Measurements from ENCODE around the gene LSM5. TPM values are rescaled to one million over a fixed set of nuclear protein-coding genes. Genes with fewer than 3 reads are reported as not detected.
"Not testable (repeated sequence)": the region's sequence is repeated elsewhere in the genome, so short reads cannot be mapped to it uniquely, and the experiment has no call there.

The LSM5 gene
- total RNA-seq, 1 donor from 2014 or later = 48.0 TPM

DNA sequence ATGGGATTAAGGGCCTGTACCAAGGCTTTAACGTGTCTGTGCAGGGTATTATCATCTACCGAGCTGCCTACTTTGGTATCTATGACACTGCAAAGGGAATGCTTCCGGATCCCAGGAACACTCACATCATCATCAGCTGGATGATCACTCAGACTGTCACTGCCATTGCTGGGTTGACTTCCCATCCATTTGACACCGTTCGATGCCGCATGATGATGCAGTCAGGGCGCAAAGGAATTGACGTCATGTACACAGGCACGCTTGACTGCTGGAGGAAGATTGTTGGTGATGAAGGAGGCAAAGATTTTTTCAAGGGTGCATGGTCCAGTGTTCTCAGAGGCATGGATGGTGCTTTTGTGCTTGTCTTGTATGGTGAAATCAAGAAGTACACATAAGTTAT is 18.2 kb downstream of the LSM5 start:
- Mint-ChIP-seq H3K4me3 (no peak overlapping the region), H3K9me3 (no peaks in the 10 kb centered on the region), H3K4me1 (peaks cover 15% of the 10 kb centered on the region), H3K27me3 (ENCODE audit: low read depth) (no peaks in the 10 kb centered on the region), H3K27ac (no peak overlapping the region), H3K36me3 (no peaks in the 10 kb centered on the region)
- DNase-seq (ENCODE audit: low spot score in 2 of 2, unreplicated experiment in 2 of 2) = no peak
- TF ChIP-seq, protein P1, sequence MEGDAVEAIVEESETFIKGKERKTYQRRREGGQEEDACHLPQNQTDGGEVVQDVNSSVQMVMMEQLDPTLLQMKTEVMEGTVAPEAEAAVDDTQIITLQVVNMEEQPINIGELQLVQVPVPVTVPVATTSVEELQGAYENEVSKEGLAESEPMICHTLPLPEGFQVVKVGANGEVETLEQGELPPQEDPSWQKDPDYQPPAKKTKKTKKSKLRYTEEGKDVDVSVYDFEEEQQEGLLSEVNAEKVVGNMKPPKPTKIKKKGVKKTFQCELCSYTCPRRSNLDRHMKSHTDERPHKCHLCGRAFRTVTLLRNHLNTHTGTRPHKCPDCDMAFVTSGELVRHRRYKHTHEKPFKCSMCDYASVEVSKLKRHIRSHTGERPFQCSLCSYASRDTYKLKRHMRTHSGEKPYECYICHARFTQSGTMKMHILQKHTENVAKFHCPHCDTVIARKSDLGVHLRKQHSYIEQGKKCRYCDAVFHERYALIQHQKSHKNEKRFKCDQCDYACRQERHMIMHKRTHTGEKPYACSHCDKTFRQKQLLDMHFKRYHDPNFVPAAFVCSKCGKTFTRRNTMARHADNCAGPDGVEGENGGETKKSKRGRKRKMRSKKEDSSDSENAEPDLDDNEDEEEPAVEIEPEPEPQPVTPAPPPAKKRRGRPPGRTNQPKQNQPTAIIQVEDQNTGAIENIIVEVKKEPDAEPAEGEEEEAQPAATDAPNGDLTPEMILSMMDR (IDR thresholded peaks at IDR 0.05; ENCODE audit: unreplicated experiment) = no peak

DNA sequence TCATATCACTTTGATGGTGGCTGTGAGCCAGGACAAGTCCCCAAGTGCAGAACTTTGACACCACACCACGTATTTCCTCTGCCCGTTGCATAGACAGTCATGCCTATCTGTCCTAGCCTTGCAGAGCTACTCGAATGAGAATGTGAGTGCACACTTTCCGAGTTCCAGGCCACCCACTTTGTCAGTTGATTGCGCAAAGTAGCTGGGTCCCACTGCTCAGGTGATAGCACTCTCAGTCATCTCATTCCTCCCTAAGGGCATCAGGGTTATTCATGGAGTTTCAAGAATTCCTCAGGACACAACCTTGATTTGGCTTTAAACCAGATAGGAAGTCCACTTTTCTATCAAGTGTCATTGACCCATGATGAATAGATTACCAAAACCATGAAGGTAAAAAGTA is 19.3 kb downstream of the LSM5 start:
- H3K27ac Mint-ChIP-seq = no peak overlapping the region
- DNase-seq (ENCODE audit: low spot score in 2 of 2, unreplicated experiment in 2 of 2) = no peak
- H3K4me3 Mint-ChIP-seq = no peak overlapping the region
- no peaks in the 10 kb centered on the region for H3K36me3 Mint-ChIP-seq
- TF ChIP-seq, protein P1 (IDR thresholded peaks at IDR 0.05; ENCODE audit: unreplicated experiment) = no peak
- peaks cover 15% of the 10 kb centered on the region for H3K4me1 Mint-ChIP-seq
- H3K27me3 Mint-ChIP-seq (ENCODE audit: low read depth) = no peaks in the 10 kb centered on the region
- no peaks in the 10 kb centered on the region for H3K9me3 Mint-ChIP-seq

DNA sequence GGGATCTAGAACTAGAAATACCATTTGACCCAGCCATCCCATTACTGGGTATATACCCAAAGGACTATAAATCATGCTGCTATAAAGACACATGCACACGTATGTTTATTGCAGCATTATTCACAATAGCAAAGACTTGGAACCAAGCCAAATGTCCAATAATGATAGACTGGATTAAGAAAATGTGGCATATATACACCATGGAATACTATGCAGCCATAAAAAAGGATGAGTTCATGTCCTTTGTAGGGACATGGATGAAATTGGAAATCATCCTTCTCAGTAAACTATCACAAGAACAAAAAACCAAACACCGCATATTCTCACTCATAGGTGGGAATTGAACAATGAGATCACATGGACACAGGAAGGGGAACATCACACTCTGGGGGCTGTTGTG is 20.2 kb downstream of the LSM5 start:
- H3K4me3 Mint-ChIP-seq; H3K36me3 Mint-ChIP-seq; DNase-seq (ENCODE audit: low spot score in 2 of 2, unreplicated experiment in 2 of 2); H3K27me3 Mint-ChIP-seq (ENCODE audit: low read depth); H3K9me3 Mint-ChIP-seq; H3K27ac Mint-ChIP-seq: not testable (repeated sequence)
- H3K4me1 Mint-ChIP-seq = peaks cover 10% of the 10 kb centered on the region

DNA sequence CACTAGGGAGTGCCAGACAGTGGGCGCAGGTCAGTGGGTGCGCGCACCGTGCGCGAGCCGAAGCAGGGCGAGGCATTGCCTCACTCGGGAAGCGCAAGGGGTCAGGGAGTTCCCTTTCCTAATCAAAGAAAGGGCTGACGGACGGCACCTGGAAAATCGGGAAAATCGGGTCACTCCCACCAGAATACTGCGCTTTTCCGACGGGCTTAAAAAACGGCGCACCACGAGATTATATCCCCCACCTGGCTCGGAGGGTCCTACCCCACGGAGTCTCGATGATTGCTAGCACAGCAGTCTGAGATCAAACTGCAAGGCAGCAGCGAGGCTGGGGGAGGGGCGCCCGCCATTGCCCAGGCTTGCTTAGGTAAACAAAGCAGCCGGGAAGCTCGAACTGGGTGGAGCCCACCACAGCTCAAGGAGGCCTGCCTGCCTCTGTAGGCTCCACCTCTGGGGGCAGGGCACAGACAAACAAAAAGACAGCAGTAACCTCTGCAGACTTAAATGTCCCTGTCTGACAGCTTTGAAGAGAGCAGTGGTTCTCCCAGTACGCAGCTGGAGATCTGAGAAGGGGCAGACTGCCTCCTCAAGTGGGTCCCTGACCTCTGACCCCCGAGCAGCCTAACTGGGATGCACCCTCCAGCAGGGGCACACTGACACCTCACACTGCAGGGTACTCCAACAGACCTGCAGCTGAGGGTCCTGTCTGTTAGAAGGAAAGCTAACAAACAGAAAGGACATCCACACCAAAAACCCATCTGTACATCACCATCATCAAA is 25.4 kb downstream of the LSM5 start:
- not testable (repeated sequence) for H3K27me3 Mint-ChIP-seq (ENCODE audit: low read depth); H3K27ac Mint-ChIP-seq; DNase-seq (ENCODE audit: low spot score in 2 of 2, unreplicated experiment in 2 of 2); H3K36me3 Mint-ChIP-seq; H3K9me3 Mint-ChIP-seq; H3K4me1 Mint-ChIP-seq
- peak overlapping the region; percentile 41 for H3K4me3 Mint-ChIP-seq

DNA sequence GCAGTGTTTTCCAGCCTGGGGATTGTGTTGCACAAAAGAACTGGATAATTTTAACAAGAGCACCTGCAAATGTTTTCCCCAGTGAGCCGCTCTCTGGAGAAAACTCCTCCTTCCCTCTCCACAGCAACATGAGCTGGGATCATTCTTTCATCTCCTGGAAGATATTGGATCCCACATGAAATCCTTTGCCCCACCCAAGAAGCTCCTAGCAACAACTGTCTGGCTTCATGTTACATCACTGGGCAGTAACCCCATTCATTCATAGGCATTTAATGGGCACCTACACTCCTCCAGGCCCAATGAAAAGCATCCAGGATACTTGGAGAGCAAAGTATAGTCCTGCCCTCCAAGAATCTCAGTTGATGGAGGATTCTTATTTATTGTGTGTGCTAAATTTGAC is 27.2 kb downstream of the LSM5 start:
- H3K4me1 Mint-ChIP-seq = no peaks in the 10 kb centered on the region
- H3K4me3 Mint-ChIP-seq = no peak overlapping the region
- TF ChIP-seq, protein P1 (IDR thresholded peaks at IDR 0.05; ENCODE audit: unreplicated experiment) = no peak
- no peak overlapping the region for H3K27ac Mint-ChIP-seq
- no peak for DNase-seq (ENCODE audit: low spot score in 2 of 2, unreplicated experiment in 2 of 2)
- no peaks in the 10 kb centered on the region for H3K27me3 Mint-ChIP-seq (ENCODE audit: low read depth)
- H3K36me3 Mint-ChIP-seq = no peaks in the 10 kb centered on the region
- no peaks in the 10 kb centered on the region for H3K9me3 Mint-ChIP-seq

DNA sequence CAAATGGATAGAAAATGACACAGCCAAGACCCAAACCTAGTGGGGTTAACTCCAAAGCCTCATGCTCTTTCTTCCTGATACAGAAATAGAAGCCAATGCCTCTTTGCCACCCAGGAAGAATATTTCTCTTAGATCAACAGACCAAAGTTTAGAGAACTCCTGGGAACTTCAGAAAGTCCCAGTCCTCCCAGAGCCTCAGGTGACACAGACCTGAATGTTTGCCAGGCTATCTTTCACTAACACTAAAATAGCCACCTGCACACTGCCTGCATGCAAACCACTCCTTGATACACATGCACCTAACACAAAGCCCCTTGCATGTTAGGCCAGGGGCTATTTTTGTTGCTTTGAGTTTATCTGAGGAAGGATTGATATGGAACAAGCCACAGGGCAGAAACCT is 27.7 kb downstream of the LSM5 start:
- H3K4me3 Mint-ChIP-seq = no peak overlapping the region
- TF ChIP-seq, protein P1 (IDR thresholded peaks at IDR 0.05; ENCODE audit: unreplicated experiment) = no peak
- H3K36me3 Mint-ChIP-seq = no peaks in the 10 kb centered on the region
- H3K9me3 Mint-ChIP-seq = no peaks in the 10 kb centered on the region
- H3K27ac Mint-ChIP-seq = no peak overlapping the region
- H3K27me3 Mint-ChIP-seq (ENCODE audit: low read depth) = no peaks in the 10 kb centered on the region
- no peak for DNase-seq (ENCODE audit: low spot score in 2 of 2, unreplicated experiment in 2 of 2)
- H3K4me1 Mint-ChIP-seq = no peaks in the 10 kb centered on the region

DNA sequence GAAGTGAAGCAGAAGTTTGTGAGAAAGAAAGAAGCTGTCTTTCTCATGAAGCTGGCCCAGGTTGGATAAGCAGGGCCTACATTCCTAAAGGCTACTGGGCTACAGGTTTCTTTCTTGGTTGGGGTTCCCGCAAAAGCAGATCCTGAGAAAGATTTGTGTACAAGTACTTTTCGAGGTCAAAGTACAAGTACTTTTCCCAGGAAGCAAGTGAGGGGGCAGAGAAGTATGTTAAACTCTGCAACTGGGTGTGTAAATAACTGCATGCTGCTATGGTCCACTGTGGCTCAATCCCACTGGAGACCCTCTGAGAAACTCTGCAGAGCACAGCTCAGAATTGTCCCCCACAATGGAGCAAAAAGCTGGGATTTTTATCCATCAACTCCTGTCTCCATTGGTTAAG is 28.7 kb downstream of the LSM5 start:
- no peak for DNase-seq (ENCODE audit: low spot score in 2 of 2, unreplicated experiment in 2 of 2)
- Mint-ChIP-seq H3K9me3 (no peaks in the 10 kb centered on the region), H3K4me1 (no peaks in the 10 kb centered on the region), H3K36me3 (no peaks in the 10 kb centered on the region), H3K4me3 (no peak overlapping the region), H3K27me3 (ENCODE audit: low read depth) (no peaks in the 10 kb centered on the region), H3K27ac (no peak overlapping the region)
- TF ChIP-seq, protein P1 (IDR thresholded peaks at IDR 0.05; ENCODE audit: unreplicated experiment) = no peak

All from mesothelial cell of epicardium (in vitro differentiated cells).